PC-9 (cell line): ENCODE data around the gene DAAM2.

Experiments
- EZH2 ChIP-seq: fragments of 200-600 bp; sonication (generic); IDR thresholded peaks from 2 replicates; pipeline ENCODE4 v1.8.0; 2017; ENCODE audit warnings: antibody characterized with exemption, low read depth
- TF ChIP-seq, protein P1 (sequence below): fragments of 200-600 bp; sonication (generic); conservative IDR thresholded peaks from 2 replicates; pipeline ENCODE4 v1.6.1; 2017; ENCODE audit warnings: mixed run types, antibody characterized with exemption, mild to moderate bottlenecking, moderate library complexity

DNA sequence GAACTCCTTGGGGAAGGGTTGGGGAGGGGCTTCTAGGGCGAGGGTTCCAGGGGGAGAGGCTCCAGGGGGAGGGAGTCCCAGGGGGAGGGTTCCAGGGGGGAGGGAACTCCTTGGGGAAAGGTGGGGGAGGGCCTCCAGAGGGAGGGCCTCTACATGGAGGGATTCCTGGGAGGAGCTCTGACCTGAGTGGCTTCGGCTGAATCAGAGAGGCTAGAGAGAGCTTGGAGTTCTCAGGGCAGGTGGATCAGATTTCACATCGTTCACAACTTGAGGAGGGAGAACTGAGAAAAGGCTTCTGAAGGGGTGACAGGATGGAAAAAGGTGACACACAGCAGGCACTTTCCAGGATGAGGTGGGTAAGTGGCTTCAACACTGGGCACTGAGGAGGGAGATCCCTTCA, 49.1 kb downstream of the DAAM2 start:
- TF ChIP-seq, protein P1, sequence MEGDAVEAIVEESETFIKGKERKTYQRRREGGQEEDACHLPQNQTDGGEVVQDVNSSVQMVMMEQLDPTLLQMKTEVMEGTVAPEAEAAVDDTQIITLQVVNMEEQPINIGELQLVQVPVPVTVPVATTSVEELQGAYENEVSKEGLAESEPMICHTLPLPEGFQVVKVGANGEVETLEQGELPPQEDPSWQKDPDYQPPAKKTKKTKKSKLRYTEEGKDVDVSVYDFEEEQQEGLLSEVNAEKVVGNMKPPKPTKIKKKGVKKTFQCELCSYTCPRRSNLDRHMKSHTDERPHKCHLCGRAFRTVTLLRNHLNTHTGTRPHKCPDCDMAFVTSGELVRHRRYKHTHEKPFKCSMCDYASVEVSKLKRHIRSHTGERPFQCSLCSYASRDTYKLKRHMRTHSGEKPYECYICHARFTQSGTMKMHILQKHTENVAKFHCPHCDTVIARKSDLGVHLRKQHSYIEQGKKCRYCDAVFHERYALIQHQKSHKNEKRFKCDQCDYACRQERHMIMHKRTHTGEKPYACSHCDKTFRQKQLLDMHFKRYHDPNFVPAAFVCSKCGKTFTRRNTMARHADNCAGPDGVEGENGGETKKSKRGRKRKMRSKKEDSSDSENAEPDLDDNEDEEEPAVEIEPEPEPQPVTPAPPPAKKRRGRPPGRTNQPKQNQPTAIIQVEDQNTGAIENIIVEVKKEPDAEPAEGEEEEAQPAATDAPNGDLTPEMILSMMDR: no peak
- no peak for TF ChIP-seq EZH2
